Nephron (organoid): ENCODE results near the gene NSD1.
A peak's percentile ranks its signal among the peaks of the same experiment; 100 is the strongest.

Experiments
- H3K27ac Mint-ChIP-seq, 3 experiments: 2 replicates each; pipeline ENCODE4 v1.8.0; 2020; ENCODE audit warnings: mixed read lengths in 3 of 3, mild to moderate bottlenecking in 2 of 3, moderate library complexity in 1 of 3
- H3K27me3 Mint-ChIP-seq: 2 replicates; pipeline ENCODE4 v1.8.0; 2021; ENCODE audit warnings: low read depth, mild to moderate bottlenecking, moderate library complexity, mixed read lengths
- H3K36me3 Mint-ChIP-seq: 2 replicates; pipeline ENCODE4 v1.8.0; 2020; ENCODE audit warnings: low read depth, mixed read lengths
- H3K4me1 Mint-ChIP-seq: 2 replicates; pipeline ENCODE4 v1.8.0; 2020; ENCODE audit warnings: mixed read lengths
- H3K4me3 Mint-ChIP-seq, 3 experiments: 2 replicates each; pipeline ENCODE4 v1.8.0; 2020; ENCODE audit warnings: mild to moderate bottlenecking in 3 of 3, mixed read lengths in 3 of 3, moderate library complexity in 2 of 3
- H3K9me3 Mint-ChIP-seq: 2 replicates; pipeline ENCODE4 v1.8.0; 2020; ENCODE audit warnings: mixed read lengths
- CTCF ChIP-seq, 3 experiments: fragments of 200-600 bp; sonication (generic); IDR thresholded peaks; one replicate each; pipeline ENCODE4 v1.5.0; 2021; ENCODE audit warnings: antibody characterized with exemption in 3 of 3; ENCODE audit not compliant: unreplicated experiment in 3 of 3

The NSD1 gene

DNA sequence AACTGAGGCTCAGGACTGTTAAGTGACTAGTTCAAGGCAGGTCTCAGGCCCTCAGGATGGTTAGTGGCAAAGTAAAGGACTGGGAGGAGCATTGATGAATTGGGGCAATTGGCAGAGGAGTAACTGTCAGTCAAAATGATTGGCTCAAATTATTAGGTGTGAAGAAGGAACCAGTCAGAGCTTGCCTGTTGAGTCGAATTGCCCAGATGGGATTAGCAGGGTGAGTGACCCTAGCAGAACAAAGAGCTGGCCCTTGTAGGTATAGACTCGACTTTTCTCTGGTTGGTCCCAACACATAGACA is 2.6 kb upstream of the NSD1 start:
- H3K4me1 Mint-ChIP-seq: peaks cover 24% of the 10 kb centered on the region
- peaks cover 14% of the 10 kb centered on the region for H3K36me3 Mint-ChIP-seq
- H3K27ac Mint-ChIP-seq: peak overlapping the region; percentile 75 to 94 (median 91)
- H3K27me3 Mint-ChIP-seq: peaks cover 19% of the 10 kb centered on the region
- peak overlapping the region; percentile 74 to 87 (median 79) for H3K4me3 Mint-ChIP-seq
- no peak for TF ChIP-seq CTCF (IDR thresholded peaks at IDR 0.05; ENCODE audit: unreplicated experiment in 3 of 3)
- no peaks in the 10 kb centered on the region for H3K9me3 Mint-ChIP-seq

GRCh38 chr5:177131352-177132135 is 2.0 kb upstream of the NSD1 start:
- H3K9me3 Mint-ChIP-seq: no peaks in the 10 kb centered on the region
- peaks cover 19% of the 10 kb centered on the region for H3K27me3 Mint-ChIP-seq
- TF ChIP-seq CTCF (IDR thresholded peaks at IDR 0.05; ENCODE audit: unreplicated experiment in 3 of 3): no peak
- H3K36me3 Mint-ChIP-seq: peaks cover 18% of the 10 kb centered on the region
- peaks cover 29% of the 10 kb centered on the region for H3K4me1 Mint-ChIP-seq
- H3K4me3 Mint-ChIP-seq: peak overlapping the region; percentile 72 to 87 (median 76)
- H3K27ac Mint-ChIP-seq: peak overlapping the region; percentile 75 to 94 (median 78)

- Mint-ChIP-seq H3K36me3 (peaks cover 27% of the 10 kb centered on the region), H3K27me3 (peaks cover 19% of the 10 kb centered on the region), H3K9me3 (no peaks in the 10 kb centered on the region), H3K4me1 (peaks cover 38% of the 10 kb centered on the region), H3K4me3 (peak overlapping the region; percentile 74 to 92 (median 74)), H3K27ac (peak overlapping the region; percentile 35 to 99 (median 79))
- TF ChIP-seq CTCF (IDR thresholded peaks at IDR 0.05; ENCODE audit: unreplicated experiment in 3 of 3): no peak
Measured at GRCh38 chr5:177132136-177133095, 1.2 kb upstream of the NSD1 start.

- H3K27me3 Mint-ChIP-seq: peaks cover 14% of the 10 kb centered on the region
- H3K36me3 Mint-ChIP-seq: peaks cover 37% of the 10 kb centered on the region
- H3K4me3 Mint-ChIP-seq: peak overlapping the region; percentile 89 to 92 (median 92)
- peaks cover 38% of the 10 kb centered on the region for H3K4me1 Mint-ChIP-seq
- H3K27ac Mint-ChIP-seq: peak overlapping the region; percentile 97 to 99 (median 98)
- no peak for TF ChIP-seq CTCF (IDR thresholded peaks at IDR 0.05; ENCODE audit: unreplicated experiment in 3 of 3)
- no peaks in the 10 kb centered on the region for H3K9me3 Mint-ChIP-seq
Measured at GRCh38 chr5:177133853-177134696, 502 bp downstream of the NSD1 start.

DNA sequence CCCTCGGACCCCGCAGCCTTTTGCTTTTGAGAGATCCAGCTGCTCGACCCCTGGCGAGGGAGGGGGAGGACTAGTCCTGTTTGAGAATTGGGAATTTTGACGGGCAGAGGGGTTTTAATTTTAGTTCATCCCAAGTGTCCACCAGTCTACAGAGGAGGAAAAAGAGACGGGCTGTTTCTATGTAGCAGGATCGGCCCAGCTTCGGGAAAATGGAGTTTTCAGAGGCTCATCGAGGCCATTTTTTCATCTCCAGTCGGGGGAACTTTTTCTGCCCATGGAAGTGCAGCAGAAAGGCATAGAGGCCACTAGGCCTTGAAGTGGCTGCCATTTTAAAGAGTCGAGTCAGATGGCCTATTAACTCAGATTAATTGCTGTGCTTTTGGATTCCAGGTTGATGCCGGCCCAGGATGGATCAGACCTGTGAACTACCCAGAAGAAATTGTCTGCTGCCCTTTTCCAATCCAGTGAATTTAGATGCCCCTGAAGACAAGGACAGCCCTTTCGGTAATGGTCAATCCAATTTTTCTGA is 1.2 kb downstream of the NSD1 start:
- peaks cover 40% of the 10 kb centered on the region for H3K36me3 Mint-ChIP-seq
- TF ChIP-seq CTCF (IDR thresholded peaks at IDR 0.05; ENCODE audit: unreplicated experiment in 3 of 3): no peak
- H3K4me1 Mint-ChIP-seq: peaks cover 39% of the 10 kb centered on the region
- peak overlapping the region; percentile 97 to 99 (median 98) for H3K27ac Mint-ChIP-seq
- no peaks in the 10 kb centered on the region for H3K9me3 Mint-ChIP-seq
- peaks cover 14% of the 10 kb centered on the region for H3K27me3 Mint-ChIP-seq
- peak overlapping the region; percentile 89 to 92 (median 92) for H3K4me3 Mint-ChIP-seq
